Measurements from ENCODE around the gene ARSA.

The ARSA gene

DNA sequence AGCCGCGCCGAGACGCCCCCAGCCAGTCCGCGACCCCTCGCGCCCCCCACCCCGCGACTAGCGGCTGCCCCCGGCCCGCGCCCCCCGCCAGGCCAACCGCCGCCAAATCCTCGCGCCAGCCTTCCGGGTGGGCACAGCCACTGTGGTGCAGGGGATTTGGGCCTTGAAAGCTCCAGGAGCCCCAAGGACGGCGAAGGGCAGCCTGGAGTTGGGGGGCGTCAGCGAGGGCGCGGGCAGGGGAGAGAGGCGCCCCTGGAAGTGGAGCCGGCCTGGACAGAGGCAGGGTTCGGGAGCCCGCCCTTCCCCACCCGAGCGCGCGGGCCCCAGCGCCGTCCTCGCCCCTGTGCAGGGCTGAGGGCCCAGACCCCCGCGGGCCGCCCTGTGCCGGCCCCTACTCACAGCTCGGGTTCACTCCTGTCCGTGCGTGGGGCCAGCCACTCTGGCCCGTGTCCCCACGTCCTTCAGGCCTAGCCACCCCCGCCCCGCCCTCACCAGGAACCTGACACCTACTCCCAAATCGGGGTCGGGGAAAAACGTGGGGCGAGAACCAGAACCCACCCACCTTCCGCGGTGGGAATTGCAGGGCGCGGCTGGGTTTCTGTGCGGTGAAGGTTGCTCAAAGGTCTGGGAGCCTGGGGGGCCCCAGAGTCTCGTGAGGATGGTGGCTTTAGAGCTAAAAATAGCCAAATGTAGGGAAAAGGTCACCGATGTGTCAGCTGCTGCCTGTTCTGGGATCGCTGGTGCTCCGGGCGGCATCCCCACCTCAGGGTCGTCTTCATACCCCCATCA is 49.8 kb downstream of the ARSA start, which contains the start of gene CPT1B:
CPT1B (minus strand) TSS at position 441 of the 789 bp plus-strand sequence. CDS start 512 bp downstream, outside the sequence.
- no peak for DNase-seq

GRCh38 chr22:50577697-50577986 is 50.3 kb downstream of the ARSA start:
- DNase-seq: no peak

GRCh38 chr22:50576806-50577696 is 50.9 kb downstream of the ARSA start:
- DNase-seq: no peak

DNA sequence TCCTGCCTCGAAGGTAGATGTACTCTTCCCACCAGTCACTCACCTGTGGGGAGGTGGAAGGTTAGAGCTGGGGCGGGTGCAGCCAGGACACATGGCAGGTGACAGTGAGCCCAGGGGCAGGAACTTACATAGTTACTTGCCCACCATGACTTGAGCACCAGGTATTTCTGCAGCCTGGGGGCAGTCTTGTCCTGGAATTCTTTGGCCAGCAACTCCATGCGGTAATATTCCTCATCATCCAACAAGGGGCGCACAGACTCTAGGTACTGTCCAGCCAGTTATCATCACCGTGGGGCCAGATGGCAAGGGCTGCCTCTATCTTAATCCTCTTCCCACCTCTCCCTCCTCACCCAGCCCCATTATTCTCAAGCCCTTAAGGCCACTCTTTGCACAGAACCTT is 51.9 kb downstream of the ARSA start:
- no peak for DNase-seq

- DNase-seq: no peak
Observed at GRCh38 chr22:50575426-50575941, 52.5 kb downstream of the ARSA start.

All from activated naive CD4-positive, alpha-beta T cell (primary cell).